ENCODE results near the gene GSTP1. TPM values are rescaled to one million over a fixed set of nuclear protein-coding genes. Genes with fewer than 3 reads are reported as not detected.

Gene GSTP1
- total and polyA plus RNA-seq, 9 of the 15 experiments (the other 6 are each of a cell fraction or from before 2014, with no cell fraction given): 592 to 2,150 (median 1,204) TPM

- TF ChIP-seq CHAMP1 (IDR thresholded peaks at IDR 0.05) (no peak), HDAC6 (IDR thresholded peaks at IDR 0.05; ENCODE audit: low read depth, low read length) (no peak), SIRT6 (IDR thresholded peaks at IDR 0.05; ENCODE audit: low read depth, low read length) (no peak), ZNF217 (CRISPR knock-in tag; IDR thresholded peaks at IDR 0.05) (no peak), FUS (optimal IDR thresholded peaks at IDR 0.05; ENCODE audit: low read depth, low read length) (no peak), KHSRP (IDR thresholded peaks at IDR 0.05) (no peak), POLR2H (tag; IDR thresholded peaks at IDR 0.05; ENCODE audit: low read depth) (no peak), ZBTB7A (IDR thresholded peaks at IDR 0.05; ENCODE audit: borderline replicate concordance, control insufficient read depth, low read depth, low read length) (no peak), ETV5 (CRISPR knock-in tag; IDR thresholded peaks at IDR 0.05; ENCODE audit: low read depth) (no peak), ZNF175 (CRISPR knock-in tag; IDR thresholded peaks at IDR 0.05; ENCODE audit: low read depth) (no peak), SMARCE1 (IDR thresholded peaks at IDR 0.05) (no peak), NFE2 (IDR thresholded peaks at IDR 0.05; ENCODE audit: low read depth) (no peak)
Measured at GRCh38 chr11:67631853-67632174, 48.2 kb downstream of the GSTP1 start (continued).
